Measurements from ENCODE around the gene R3HCC1L.

The R3HCC1L gene

GRCh38 chr10:98101366-98101765 lies 33.1 kb upstream of the R3HCC1L start:
- Histone ChIP-seq H3K4me3 (replicated peaks; ENCODE audit: low read depth, low read length) (no peak overlapping the region), H3K36me3 (ENCODE audit: control insufficient read depth, insufficient read depth, low read length) (no peaks in the 10 kb centered on the region), H3K27me3 (replicated peaks; ENCODE audit: control insufficient read depth, insufficient read depth, low read length) (peaks cover 3% of the 10 kb centered on the region)
- TF ChIP-seq, protein P1, sequence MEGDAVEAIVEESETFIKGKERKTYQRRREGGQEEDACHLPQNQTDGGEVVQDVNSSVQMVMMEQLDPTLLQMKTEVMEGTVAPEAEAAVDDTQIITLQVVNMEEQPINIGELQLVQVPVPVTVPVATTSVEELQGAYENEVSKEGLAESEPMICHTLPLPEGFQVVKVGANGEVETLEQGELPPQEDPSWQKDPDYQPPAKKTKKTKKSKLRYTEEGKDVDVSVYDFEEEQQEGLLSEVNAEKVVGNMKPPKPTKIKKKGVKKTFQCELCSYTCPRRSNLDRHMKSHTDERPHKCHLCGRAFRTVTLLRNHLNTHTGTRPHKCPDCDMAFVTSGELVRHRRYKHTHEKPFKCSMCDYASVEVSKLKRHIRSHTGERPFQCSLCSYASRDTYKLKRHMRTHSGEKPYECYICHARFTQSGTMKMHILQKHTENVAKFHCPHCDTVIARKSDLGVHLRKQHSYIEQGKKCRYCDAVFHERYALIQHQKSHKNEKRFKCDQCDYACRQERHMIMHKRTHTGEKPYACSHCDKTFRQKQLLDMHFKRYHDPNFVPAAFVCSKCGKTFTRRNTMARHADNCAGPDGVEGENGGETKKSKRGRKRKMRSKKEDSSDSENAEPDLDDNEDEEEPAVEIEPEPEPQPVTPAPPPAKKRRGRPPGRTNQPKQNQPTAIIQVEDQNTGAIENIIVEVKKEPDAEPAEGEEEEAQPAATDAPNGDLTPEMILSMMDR (IDR thresholded peaks at IDR 0.05; ENCODE audit: insufficient read depth, low read length, poor library complexity, severe bottlenecking) = no peak
- DNase-seq (ENCODE audit: extremely low read depth, insufficient read length) = no peak

GRCh38 chr10:98104125-98104524 lies 30.3 kb upstream of the R3HCC1L start:
- H3K27me3 ChIP-seq (replicated peaks; ENCODE audit: control insufficient read depth, insufficient read depth, low read length) = peaks cover 2% of the 10 kb centered on the region
- H3K4me3 ChIP-seq (replicated peaks; ENCODE audit: low read depth, low read length) = no peak overlapping the region
- TF ChIP-seq, protein P1 (IDR thresholded peaks at IDR 0.05; ENCODE audit: insufficient read depth, low read length, poor library complexity, severe bottlenecking) = no peak
- no peaks in the 10 kb centered on the region for H3K36me3 ChIP-seq (ENCODE audit: control insufficient read depth, insufficient read depth, low read length)
- DNase-seq (ENCODE audit: extremely low read depth, insufficient read length) = no peak

GRCh38 chr10:98106531-98106930 lies 27.9 kb upstream of the R3HCC1L start:
- no peak for DNase-seq (ENCODE audit: extremely low read depth, insufficient read length)
- Histone ChIP-seq H3K27me3 (replicated peaks; ENCODE audit: control insufficient read depth, insufficient read depth, low read length) (peaks cover 2% of the 10 kb centered on the region), H3K4me3 (replicated peaks; ENCODE audit: low read depth, low read length) (no peak overlapping the region), H3K36me3 (ENCODE audit: control insufficient read depth, insufficient read depth, low read length) (no peaks in the 10 kb centered on the region)
- TF ChIP-seq, protein P1 (IDR thresholded peaks at IDR 0.05; ENCODE audit: insufficient read depth, low read length, poor library complexity, severe bottlenecking) = no peak

GRCh38 chr10:98107644-98108430 lies 26.6 kb upstream of the R3HCC1L start:
- H3K4me3 ChIP-seq (replicated peaks; ENCODE audit: low read depth, low read length) = no peak overlapping the region
- H3K36me3 ChIP-seq (ENCODE audit: control insufficient read depth, insufficient read depth, low read length) = no peaks in the 10 kb centered on the region
- TF ChIP-seq, protein P1 (IDR thresholded peaks at IDR 0.05; ENCODE audit: insufficient read depth, low read length, poor library complexity, severe bottlenecking) = no peak
- H3K27me3 ChIP-seq (replicated peaks; ENCODE audit: control insufficient read depth, insufficient read depth, low read length) = peaks cover 2% of the 10 kb centered on the region
- DNase-seq (ENCODE audit: extremely low read depth, insufficient read length) = no peak

GRCh38 chr10:98110356-98110755 lies 24.1 kb upstream of the R3HCC1L start:
- DNase-seq (ENCODE audit: extremely low read depth, insufficient read length) = no peak
- Histone ChIP-seq H3K4me3 (replicated peaks; ENCODE audit: low read depth, low read length) (no peak overlapping the region), H3K27me3 (replicated peaks; ENCODE audit: control insufficient read depth, insufficient read depth, low read length) (peaks cover 4% of the 10 kb centered on the region), H3K36me3 (ENCODE audit: control insufficient read depth, insufficient read depth, low read length) (no peaks in the 10 kb centered on the region)
- TF ChIP-seq, protein P1 (IDR thresholded peaks at IDR 0.05; ENCODE audit: insufficient read depth, low read length, poor library complexity, severe bottlenecking) = no peak
